Ovary (tissue), 3 donors: ENCODE data around the gene PLEKHF1.

Experiments used
- EP300 ChIP-seq: sonication (generic); formaldehyde crosslinking; IDR thresholded peaks from one replicate; pipeline ENCODE4 v1.6.1; 2017; ENCODE audit warnings: antibody characterized with exemption
- POLR2A ChIP-seq: fragments of 450-650 bp; IDR thresholded peaks from one replicate; pipeline ENCODE4 v1.6.1; 2017; ENCODE audit warnings: antibody characterized with exemption, mild to moderate bottlenecking, moderate library complexity
- TF ChIP-seq, protein P1 (sequence below), 3 donors: fragments of 450-650 bp in 2 of 3; fragments of 200-600 bp in 1 of 3; IDR thresholded peaks; one replicate each; pipeline versions ENCODE4 v1.5.1 to v1.8.0; 2016 to 2022; ENCODE audit warnings: antibody characterized with exemption in 3 of 3, mild to moderate bottlenecking in 1 of 3
- donor health status: DM: no; HTN: no; CAD: no.

DNA sequence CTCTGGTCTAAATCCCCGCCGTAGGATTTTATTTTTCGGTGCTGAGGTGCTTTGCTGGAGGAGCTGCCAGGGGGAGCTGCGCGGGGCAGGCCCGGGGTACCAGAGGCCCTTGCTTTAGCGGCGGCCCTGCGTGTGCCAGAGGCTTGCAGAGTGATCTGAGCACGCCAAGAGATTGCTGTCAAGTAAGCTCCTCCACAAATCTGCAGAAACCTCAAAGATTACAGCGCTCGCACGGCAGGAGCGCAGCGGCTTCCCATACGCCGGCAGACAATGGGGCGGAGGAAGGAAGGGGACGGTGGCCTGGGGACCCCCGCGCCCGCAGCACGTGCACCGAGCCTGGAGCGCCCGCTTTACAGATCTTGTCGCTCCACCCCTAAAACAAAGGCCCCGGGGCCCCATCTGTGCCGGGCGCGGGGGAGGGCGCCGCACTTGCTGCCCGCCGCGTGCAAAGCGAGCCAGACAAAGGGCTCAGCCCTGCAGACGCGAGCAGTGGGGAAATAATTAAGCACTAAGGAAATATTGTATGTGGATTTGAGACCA, 58.9 kb downstream of the PLEKHF1 start:
- TF ChIP-seq, protein P1, sequence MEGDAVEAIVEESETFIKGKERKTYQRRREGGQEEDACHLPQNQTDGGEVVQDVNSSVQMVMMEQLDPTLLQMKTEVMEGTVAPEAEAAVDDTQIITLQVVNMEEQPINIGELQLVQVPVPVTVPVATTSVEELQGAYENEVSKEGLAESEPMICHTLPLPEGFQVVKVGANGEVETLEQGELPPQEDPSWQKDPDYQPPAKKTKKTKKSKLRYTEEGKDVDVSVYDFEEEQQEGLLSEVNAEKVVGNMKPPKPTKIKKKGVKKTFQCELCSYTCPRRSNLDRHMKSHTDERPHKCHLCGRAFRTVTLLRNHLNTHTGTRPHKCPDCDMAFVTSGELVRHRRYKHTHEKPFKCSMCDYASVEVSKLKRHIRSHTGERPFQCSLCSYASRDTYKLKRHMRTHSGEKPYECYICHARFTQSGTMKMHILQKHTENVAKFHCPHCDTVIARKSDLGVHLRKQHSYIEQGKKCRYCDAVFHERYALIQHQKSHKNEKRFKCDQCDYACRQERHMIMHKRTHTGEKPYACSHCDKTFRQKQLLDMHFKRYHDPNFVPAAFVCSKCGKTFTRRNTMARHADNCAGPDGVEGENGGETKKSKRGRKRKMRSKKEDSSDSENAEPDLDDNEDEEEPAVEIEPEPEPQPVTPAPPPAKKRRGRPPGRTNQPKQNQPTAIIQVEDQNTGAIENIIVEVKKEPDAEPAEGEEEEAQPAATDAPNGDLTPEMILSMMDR (IDR thresholded peaks at IDR 0.05), result no peak
- TF ChIP-seq POLR2A, result no peak
- TF ChIP-seq EP300, result no peak
